Neural progenitor cell (in vitro differentiated cells): ENCODE data around the gene TPBGL.

Experiments used
- EZH2 ChIP-seq: fragments of 200-600 bp; sonication (generic); IDR thresholded peaks from 2 replicates; pipeline ENCODE4 v1.6.1; 2017; ENCODE audit warnings: antibody characterized with exemption, mild to moderate bottlenecking, moderate library complexity
- TF ChIP-seq, protein P1 (sequence below): fragments of 200-600 bp; sonication (generic); IDR thresholded peaks from 2 replicates; pipeline ENCODE4 v1.5.1; 2017; ENCODE audit warnings: antibody characterized with exemption, mild to moderate bottlenecking

DNA sequence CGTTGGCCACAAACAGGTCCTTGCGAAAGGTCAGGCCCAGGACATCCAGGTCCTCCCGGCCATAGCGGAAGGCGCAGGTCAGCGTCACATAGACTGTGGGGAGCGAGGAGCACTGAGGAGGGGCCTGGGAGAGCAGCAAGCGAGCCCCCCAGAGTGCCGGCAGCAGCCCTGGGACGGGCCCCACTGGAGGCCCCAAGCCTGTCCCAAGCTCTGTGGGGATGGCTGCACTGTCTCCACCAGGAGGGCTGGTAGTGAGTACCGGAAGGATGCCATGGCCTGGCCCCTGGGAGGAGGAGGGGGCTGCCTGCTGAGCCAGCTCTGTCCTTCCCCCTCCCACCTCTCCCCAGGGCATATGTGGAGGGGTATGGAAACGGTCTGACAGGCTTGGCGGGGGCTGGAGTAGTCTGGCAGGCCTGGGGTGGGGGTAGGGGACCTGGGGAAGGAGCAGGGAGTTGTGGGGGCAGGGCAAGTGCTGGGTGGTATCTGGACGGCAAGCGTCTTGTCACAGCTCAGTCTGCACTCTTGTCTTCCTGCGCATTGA, 42.9 kb downstream of the TPBGL start:
- TF ChIP-seq, protein P1, sequence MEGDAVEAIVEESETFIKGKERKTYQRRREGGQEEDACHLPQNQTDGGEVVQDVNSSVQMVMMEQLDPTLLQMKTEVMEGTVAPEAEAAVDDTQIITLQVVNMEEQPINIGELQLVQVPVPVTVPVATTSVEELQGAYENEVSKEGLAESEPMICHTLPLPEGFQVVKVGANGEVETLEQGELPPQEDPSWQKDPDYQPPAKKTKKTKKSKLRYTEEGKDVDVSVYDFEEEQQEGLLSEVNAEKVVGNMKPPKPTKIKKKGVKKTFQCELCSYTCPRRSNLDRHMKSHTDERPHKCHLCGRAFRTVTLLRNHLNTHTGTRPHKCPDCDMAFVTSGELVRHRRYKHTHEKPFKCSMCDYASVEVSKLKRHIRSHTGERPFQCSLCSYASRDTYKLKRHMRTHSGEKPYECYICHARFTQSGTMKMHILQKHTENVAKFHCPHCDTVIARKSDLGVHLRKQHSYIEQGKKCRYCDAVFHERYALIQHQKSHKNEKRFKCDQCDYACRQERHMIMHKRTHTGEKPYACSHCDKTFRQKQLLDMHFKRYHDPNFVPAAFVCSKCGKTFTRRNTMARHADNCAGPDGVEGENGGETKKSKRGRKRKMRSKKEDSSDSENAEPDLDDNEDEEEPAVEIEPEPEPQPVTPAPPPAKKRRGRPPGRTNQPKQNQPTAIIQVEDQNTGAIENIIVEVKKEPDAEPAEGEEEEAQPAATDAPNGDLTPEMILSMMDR, result no peak
- TF ChIP-seq EZH2, result no peak
